Measurements from ENCODE around the gene VPS8. TPM values are rescaled to one million over a fixed set of nuclear protein-coding genes. Genes with fewer than 3 reads are reported as not detected.

Gene VPS8
- total and polyA plus RNA-seq, 2 of the 8 experiments (the other 6 are each of a cell fraction or from before 2014, with no cell fraction given) = 13.0 to 41.0 TPM

DNA sequence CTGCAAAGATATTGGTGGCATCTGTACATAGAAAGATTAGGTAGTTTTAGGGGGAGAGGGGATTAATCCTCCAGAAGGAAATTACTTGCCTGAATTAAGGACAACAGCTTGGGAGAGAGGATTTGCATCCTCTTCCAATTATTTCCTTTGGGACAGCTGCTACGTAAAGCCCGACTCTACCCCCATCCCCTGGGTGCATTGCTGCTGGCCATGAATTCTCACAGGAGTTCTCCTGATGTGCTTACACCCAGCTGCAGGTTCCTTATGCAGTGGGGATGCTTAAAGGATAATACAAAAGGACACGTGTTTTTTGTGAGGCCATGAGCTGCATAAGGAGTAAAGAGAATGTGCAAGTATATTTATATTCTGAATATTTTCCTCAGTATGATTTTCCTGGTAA is 132.3 kb downstream of the VPS8 start:
- WGBS, 2 experiments (ENCODE audit: extremely low coverage in 1 of 2, insufficient coverage in 1 of 2, insufficient read length in 1 of 2, insufficient replicate concordance in 2 of 2, low coverage in 1 of 2, low lambda C conversion rate in 2 of 2, missing lambda C conversion rate in 1 of 2) = 56% methylated on average over 3 of the region's 3 CpGs; no CpG with 5 or more reads in 1 of the 2 experiments
- ChIA-PET POLR2A (ENCODE audit: partially characterized antibody) (no interaction called here), CTCF (ENCODE audit: partially characterized antibody) (no interaction called here)
- Histone ChIP-seq H4K5ac (ENCODE audit: insufficient read length, low read depth, low read length) (no peak overlapping the region), H3K27ac (ENCODE audit: low read depth, low read length) (no peak overlapping the region), H2AK5ac (ENCODE audit: low read depth, low read length) (no peak overlapping the region), H3K4me1 (replicated peaks in 1 of 4; ENCODE audit: control insufficient read depth in 3 of 4, insufficient read depth in 4 of 4, low read length in 3 of 4) (peaks cover 0 to 5% (median 0%) of the 10 kb centered on the region in 4 experiments; a peak in 2 of 7 replicates), H4K91ac (replicated peaks; ENCODE audit: insufficient read length, low read length) (no peak overlapping the region), H3K4me3 (ENCODE audit: extremely low read depth in 1 of 4, insufficient read depth in 2 of 4, low read depth in 3 of 4, low read length in 4 of 4) (no peak overlapping the region), H2BK5ac (ENCODE audit: low read depth, low read length) (no peak overlapping the region), H3K79me1 (ENCODE audit: low read depth, low read length) (no peaks in the 10 kb centered on the region), H3K4me2 (ENCODE audit: insufficient read depth in 1 of 2, low read depth in 2 of 2, low read length in 2 of 2) (no peak overlapping the region; a peak in 1 of 4 replicates), H4K8ac (ENCODE audit: extremely low read depth, insufficient read depth, low read length) (no peak overlapping the region; the same call in 1 of the 2 replicates), H3K4ac (replicated peaks; ENCODE audit: insufficient read length, low read depth, low read length) (no peak overlapping the region), H3K36me3 (ENCODE audit: control insufficient read depth in 2 of 4, insufficient read depth in 4 of 4, low read length in 3 of 4) (peaks cover 0 to 3% (median 0%) of the 10 kb centered on the region in 4 experiments; a peak in 2 of 8 replicates), H2BK12ac (ENCODE audit: low read depth, low read length) (no peak overlapping the region), H2BK15ac (ENCODE audit: low read length) (no peak overlapping the region), H3K9me3 (ENCODE audit: insufficient read depth in 2 of 2, low read depth in 1 of 2, low read length in 1 of 2) (no peaks in the 10 kb centered on the region), H3K27me3 (replicated peaks in 1 of 4; ENCODE audit: control insufficient read depth in 3 of 4, extremely low read depth in 1 of 4, insufficient read depth in 3 of 4, low read length in 3 of 4) (no peaks in the 10 kb centered on the region), H3K79me2 (ENCODE audit: control insufficient read depth in 1 of 2, insufficient read depth in 2 of 2, low read length in 2 of 2) (no peaks in the 10 kb centered on the region), H2BK120ac (replicated peaks; ENCODE audit: low read depth, low read length) (no peak overlapping the region), H4K20me1 (replicated peaks in 1 of 2; ENCODE audit: control insufficient read depth in 1 of 2, insufficient read depth in 2 of 2, low read length in 2 of 2) (no peaks in the 10 kb centered on the region), H3K9ac (replicated peaks in 1 of 4; ENCODE audit: extremely low read depth in 1 of 4, low read depth in 3 of 4, low read length in 3 of 4) (no peak overlapping the region), H3K14ac (ENCODE audit: insufficient read length) (no peak overlapping the region), H2AFZ (ENCODE audit: low read length) (no peak overlapping the region), H2BK20ac (ENCODE audit: low read length) (no peak overlapping the region), H3K23ac (ENCODE audit: insufficient read length) (no peak overlapping the region), H3K18ac (ENCODE audit: extremely low read depth, low read length) (no peak overlapping the region), H3K23me2 (ENCODE audit: low read depth, low read length) (no peaks in the 10 kb centered on the region), H3K56ac (replicated peaks; ENCODE audit: insufficient read length, low read depth, low read length) (no peak overlapping the region)
- DNase-seq (ENCODE audit: low read depth in 1 of 2, low spot score in 2 of 2) = no peak
- no peak for FAIRE-seq
- TF ChIP-seq RBBP5 (IDR thresholded peaks at IDR 0.05; ENCODE audit: borderline replicate concordance, low read depth, low read length) = no peak
- TF ChIP-seq EP300 (IDR thresholded peaks at IDR 0.05; ENCODE audit: borderline replicate concordance in 1 of 2, low read depth in 2 of 2, low read length in 2 of 2) = no peak
- TF ChIP-seq CBX5 (IDR thresholded peaks at IDR 0.05; ENCODE audit: low read depth, low read length) = no peak
- TF ChIP-seq SIN3A (conservative IDR thresholded peaks at IDR 0.05 in 1 of 2, IDR thresholded peaks at IDR 0.05 in 1 of 2; ENCODE audit: low read depth in 1 of 2, low read length in 2 of 2) = no peak
- TF ChIP-seq, protein P1, sequence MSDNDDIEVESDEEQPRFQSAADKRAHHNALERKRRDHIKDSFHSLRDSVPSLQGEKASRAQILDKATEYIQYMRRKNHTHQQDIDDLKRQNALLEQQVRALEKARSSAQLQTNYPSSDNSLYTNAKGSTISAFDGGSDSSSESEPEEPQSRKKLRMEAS (IDR thresholded peaks at IDR 0.05) = no peak
- no peak for TF ChIP-seq BRCA1 (IDR thresholded peaks at IDR 0.05; ENCODE audit: low read depth, low read length)
- TF ChIP-seq SP2 (IDR thresholded peaks at IDR 0.05; ENCODE audit: low read length) = no peak
- TF ChIP-seq HDAC6 (IDR thresholded peaks at IDR 0.05; ENCODE audit: low read depth, low read length) = no peak
- TF ChIP-seq KDM1A (IDR thresholded peaks at IDR 0.05; ENCODE audit: borderline replicate concordance, low read length) = no peak
- no peak for TF ChIP-seq CEBPB (IDR thresholded peaks at IDR 0.05; ENCODE audit: low read depth, low read length)
- TF ChIP-seq NANOG (IDR thresholded peaks at IDR 0.05; ENCODE audit: insufficient read depth, low read depth, low read length, poor library complexity, severe bottlenecking) = no peak
- TF ChIP-seq SP1 (IDR thresholded peaks at IDR 0.05; ENCODE audit: low read depth, low read length) = no peak
- TF ChIP-seq EZH2 (IDR thresholded peaks at IDR 0.05; ENCODE audit: low read depth, low read length, severe bottlenecking) = no peak
- no peak for TF ChIP-seq GABPA (IDR thresholded peaks at IDR 0.05; ENCODE audit: borderline replicate concordance, insufficient read depth, low read length)
